ENCODE measurements around the gene EFNA1. TPM values are rescaled to one million over a fixed set of nuclear protein-coding genes. Genes with fewer than 3 reads are reported as not detected.

Gene EFNA1
- total and polyA plus RNA-seq, 2 of the 4 experiments (the other 2 are of a cell fraction): 0.90 to 1.6 TPM

GRCh38 chr1:155081472-155082300 lies 46.0 kb upstream of the EFNA1 start:
- dilution Hi-C loops (cut with HindIII; ENCODE audit: low sequenced_read_pairs, unreplicated experiment): no loop called here
- TF ChIP-seq MAFK (IDR thresholded peaks at IDR 0.05; ENCODE audit: low read depth, low read length) (no peak), MAZ (IDR thresholded peaks at IDR 0.05; ENCODE audit: borderline replicate concordance, low read depth, low read length) (no peak), FOS (IDR thresholded peaks at IDR 0.05; ENCODE audit: low read depth, low read length) (no peak), USF2 (IDR thresholded peaks at IDR 0.05; ENCODE audit: low read depth, low read length) (no peak), RFX5 (IDR thresholded peaks at IDR 0.05; ENCODE audit: low read depth, low read length) (no peak), RCOR1 (IDR thresholded peaks at IDR 0.05; ENCODE audit: insufficient replicate concordance, low read length) (no peak), MXI1 (IDR thresholded peaks at IDR 0.05; ENCODE audit: borderline replicate concordance, low read depth, low read length) (no peak), RAD21 (IDR thresholded peaks at IDR 0.05; ENCODE audit: low read length) (no peak), BHLHE40 (IDR thresholded peaks at IDR 0.05; ENCODE audit: low read depth, low read length) (no peak), POLR2A (IDR thresholded peaks at IDR 0.05; ENCODE audit: low read depth, low read length) (no peak), NFE2L2 (IDR thresholded peaks at IDR 0.05; ENCODE audit: low read depth, low read length) (no peak), SMC3 (IDR thresholded peaks at IDR 0.05; ENCODE audit: low read depth, low read length) (no peak), CHD1 (IDR thresholded peaks at IDR 0.05; ENCODE audit: low read depth, low read length) (no peak)
- TF ChIP-seq, protein P1, sequence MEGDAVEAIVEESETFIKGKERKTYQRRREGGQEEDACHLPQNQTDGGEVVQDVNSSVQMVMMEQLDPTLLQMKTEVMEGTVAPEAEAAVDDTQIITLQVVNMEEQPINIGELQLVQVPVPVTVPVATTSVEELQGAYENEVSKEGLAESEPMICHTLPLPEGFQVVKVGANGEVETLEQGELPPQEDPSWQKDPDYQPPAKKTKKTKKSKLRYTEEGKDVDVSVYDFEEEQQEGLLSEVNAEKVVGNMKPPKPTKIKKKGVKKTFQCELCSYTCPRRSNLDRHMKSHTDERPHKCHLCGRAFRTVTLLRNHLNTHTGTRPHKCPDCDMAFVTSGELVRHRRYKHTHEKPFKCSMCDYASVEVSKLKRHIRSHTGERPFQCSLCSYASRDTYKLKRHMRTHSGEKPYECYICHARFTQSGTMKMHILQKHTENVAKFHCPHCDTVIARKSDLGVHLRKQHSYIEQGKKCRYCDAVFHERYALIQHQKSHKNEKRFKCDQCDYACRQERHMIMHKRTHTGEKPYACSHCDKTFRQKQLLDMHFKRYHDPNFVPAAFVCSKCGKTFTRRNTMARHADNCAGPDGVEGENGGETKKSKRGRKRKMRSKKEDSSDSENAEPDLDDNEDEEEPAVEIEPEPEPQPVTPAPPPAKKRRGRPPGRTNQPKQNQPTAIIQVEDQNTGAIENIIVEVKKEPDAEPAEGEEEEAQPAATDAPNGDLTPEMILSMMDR (conservative IDR thresholded peaks at IDR 0.05; ENCODE audit: low read depth, low read length): no peak
- TF ChIP-seq, protein P2, sequence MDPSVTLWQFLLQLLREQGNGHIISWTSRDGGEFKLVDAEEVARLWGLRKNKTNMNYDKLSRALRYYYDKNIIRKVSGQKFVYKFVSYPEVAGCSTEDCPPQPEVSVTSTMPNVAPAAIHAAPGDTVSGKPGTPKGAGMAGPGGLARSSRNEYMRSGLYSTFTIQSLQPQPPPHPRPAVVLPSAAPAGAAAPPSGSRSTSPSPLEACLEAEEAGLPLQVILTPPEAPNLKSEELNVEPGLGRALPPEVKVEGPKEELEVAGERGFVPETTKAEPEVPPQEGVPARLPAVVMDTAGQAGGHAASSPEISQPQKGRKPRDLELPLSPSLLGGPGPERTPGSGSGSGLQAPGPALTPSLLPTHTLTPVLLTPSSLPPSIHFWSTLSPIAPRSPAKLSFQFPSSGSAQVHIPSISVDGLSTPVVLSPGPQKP (IDR thresholded peaks at IDR 0.05; ENCODE audit: borderline replicate concordance, low read depth, low read length): no peak

More at GRCh38 chr1:155081472-155082300, 46.0 kb upstream of the EFNA1 start:
- Histone ChIP-seq H3K9ac (ENCODE audit: low read depth, low read length) (no peak overlapping the region), H3K4me3 (ENCODE audit: insufficient read depth, low read depth, low read length) (no peak overlapping the region; the same call in 1 of the 2 replicates), H4K91ac (ENCODE audit: insufficient read depth, low read depth, low read length) (no peak overlapping the region), H3K4me1 (ENCODE audit: control insufficient read depth, insufficient read depth, low read length) (peaks cover 9% of the 10 kb centered on the region; the same call in 1 of the 2 replicates), H3K23ac (ENCODE audit: low read depth, low read length) (0 out of 2 replicates have a peak overlapping the region, but pooled peaks have one; percentile 17), H2BK20ac (ENCODE audit: low read depth, low read length) (no peak overlapping the region), H4K8ac (ENCODE audit: low read depth in 2 of 2, low read length in 2 of 2) (no peak overlapping the region), H3K79me1 (ENCODE audit: low read depth in 1 of 2, low read length in 2 of 2) (no peaks in the 10 kb centered on the region; a peak in 1 of 4 replicates), H3K4me2 (ENCODE audit: low read depth, low read length) (peak overlapping the region; percentile 52; the same call in 1 of the 2 replicates), H3K36me3 (ENCODE audit: control insufficient read depth, insufficient read depth, low read length) (no peaks in the 10 kb centered on the region), H3K9me1 (ENCODE audit: insufficient read depth, low read length) (peaks cover 8% of the 10 kb centered on the region), H4K20me1 (ENCODE audit: insufficient read depth, low read length) (peaks cover 11% of the 10 kb centered on the region), H3K18ac (ENCODE audit: low read depth, low read length) (no peak overlapping the region), H3K9me3 (ENCODE audit: control insufficient read depth, insufficient read depth, low read length) (no peaks in the 10 kb centered on the region), H2BK5ac (ENCODE audit: low read depth, low read length, poor library complexity, severe bottlenecking) (no peak overlapping the region), H2BK15ac (ENCODE audit: low read depth, low read length) (no peak overlapping the region), H3K27me3 (ENCODE audit: control insufficient read depth, insufficient read depth, low read length) (peaks cover 62% of the 10 kb centered on the region), H3K14ac (replicated peaks; ENCODE audit: low read depth, low read length) (no peak overlapping the region), H4K5ac (ENCODE audit: low read depth, low read length) (no peak overlapping the region), H2AK5ac (ENCODE audit: low read depth, low read length) (no peak overlapping the region), H3K56ac (ENCODE audit: extremely low read depth, insufficient read depth, low read length) (no peak overlapping the region), H2BK120ac (ENCODE audit: low read depth, low read length) (no peak overlapping the region), H3K4ac (ENCODE audit: low read depth, low read length) (no peak overlapping the region), H2AK9ac (replicated peaks; ENCODE audit: low read depth, low read length, poor library complexity) (no peak overlapping the region), H2AFZ (replicated peaks; ENCODE audit: low read length, poor library complexity) (peak overlapping the region; percentile 27), H3K27ac (ENCODE audit: insufficient read depth, low read length) (no peak overlapping the region)
- DNase-seq (no peak), ATAC-seq (ENCODE audit: low read depth) (no peak)
- ChIA-PET POLR2A (ENCODE audit: unreplicated experiment) (no interaction called here), CTCF (no interaction called here)
- BruUV-seq (replicated peaks): no TSS peak
- intact Hi-C loops (cut with micrococcal nuclease) (loop anchor here (10.0 kb wide), 1 partner anchor 607 kb away; no protein-coding TSS in a partner anchor), in situ Hi-C loops (cut with MboI; ENCODE audit: low sequenced_read_pairs) (no loop called here)
- 9% methylated on average over 14 of the region's 68 CpGs; no CpG with 5 or more reads in 1 of the 2 experiments for WGBS, 2 experiments (ENCODE audit: extremely low coverage in 2 of 2, insufficient read length in 1 of 2)
